Subcutaneous abdominal adipose tissue (tissue), 5 donors: ENCODE data around the gene HDAC7.

Source experiments
- H3K27ac ChIP-seq: one replicate; pipeline ENCODE4 v1.7.0; 2013; ENCODE audit warnings: low read depth, mild to moderate bottlenecking, inconsistent platforms, low read length, moderate library complexity
- H3K27me3 ChIP-seq, 5 donors: one replicate each; pipeline ENCODE4 v1.7.0; 2013; ENCODE audit warnings: low read length in 5 of 5, inconsistent platforms in 1 of 5; ENCODE audit not compliant: control insufficient read depth in 5 of 5, insufficient read depth in 4 of 5
- H3K36me3 ChIP-seq, 5 donors: one replicate each; pipeline ENCODE4 v1.7.0; 2013; ENCODE audit warnings: low read length in 5 of 5; ENCODE audit not compliant: control insufficient read depth in 5 of 5, insufficient read depth in 5 of 5
- H3K4me1 ChIP-seq, 5 donors: one replicate each; pipeline ENCODE4 v1.7.0; 2013; ENCODE audit warnings: low read length in 5 of 5, mild to moderate bottlenecking in 3 of 5, moderate library complexity in 1 of 5; ENCODE audit not compliant: control insufficient read depth in 5 of 5, insufficient read depth in 5 of 5
- H3K4me3 ChIP-seq, 5 donors: one replicate each; pipeline ENCODE4 v1.7.0; 2013; ENCODE audit warnings: low read length in 5 of 5, low read depth in 1 of 5
- H3K9ac ChIP-seq, 5 donors: one replicate each; pipeline ENCODE4 v1.7.0; 2013; ENCODE audit warnings: low read length in 5 of 5, mild to moderate bottlenecking in 4 of 5, moderate library complexity in 3 of 5
- H3K9me3 ChIP-seq, 5 donors: one replicate each; pipeline ENCODE4 v1.7.0; 2013; ENCODE audit warnings: low read length in 5 of 5; ENCODE audit not compliant: control insufficient read depth in 5 of 5
- donor health status: healthy.
- donor health status: healthy.
- donor health status: healthy.
- donor health status: healthy.
- donor health status: healthy.

HDAC7 gene

DNA sequence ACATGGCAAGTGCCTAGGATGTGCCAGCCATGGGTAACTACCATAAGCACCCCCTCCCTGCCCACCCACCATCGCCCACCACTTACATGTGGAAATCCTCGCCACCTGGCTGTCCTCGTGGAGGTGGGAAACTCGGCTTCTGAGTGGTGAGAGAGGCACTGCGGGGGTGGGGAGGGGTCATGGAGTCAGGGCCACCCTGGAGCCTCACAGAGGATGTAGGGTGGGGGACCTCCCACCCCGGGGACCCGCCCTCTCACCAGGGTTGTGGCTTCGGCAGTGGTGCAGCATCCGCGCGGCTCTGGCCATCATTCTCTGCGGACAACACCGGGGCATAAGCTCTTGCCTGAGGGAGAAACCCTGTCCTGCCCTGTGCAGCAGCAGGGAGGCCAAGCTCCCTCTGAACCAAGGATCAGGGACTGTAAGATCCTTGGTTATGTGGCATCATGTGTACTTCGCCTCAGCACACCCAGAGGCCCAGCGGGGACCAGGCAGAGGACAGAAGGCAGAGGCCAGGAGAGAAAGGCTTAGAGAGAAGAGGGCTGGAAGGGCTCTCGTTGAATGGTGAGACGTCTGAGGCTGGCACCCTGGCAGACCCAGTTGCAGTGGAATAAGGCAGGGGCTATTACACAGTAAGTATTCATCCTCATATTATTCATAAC is 81.6 kb downstream of the HDAC7 start:
- Histone ChIP-seq H3K27me3 (peaks cover 0 to 1% (median 0%) of the 10 kb centered on the region in 5 donors), H3K4me3 (no peak overlapping the region), H3K27ac (peak overlapping the region; percentile 50), H3K4me1 (peaks cover 20 to 95% (median 60%) of the 10 kb centered on the region in 5 donors), H3K9ac (no peak overlapping the region), H3K36me3 (peaks cover 0 to 17% (median 5%) of the 10 kb centered on the region in 5 donors), H3K9me3 (no peaks in the 10 kb centered on the region)

- H3K4me3 ChIP-seq: peak overlapping the region in 3 of 5 donors; percentile 2 to 14 (median 11)
- peaks cover 0 to 17% (median 5%) of the 10 kb centered on the region in 5 donors for H3K36me3 ChIP-seq
- peak overlapping the region in 1 of 5 donors; percentile 6 for H3K9ac ChIP-seq
- peaks cover 20 to 96% (median 60%) of the 10 kb centered on the region in 5 donors for H3K4me1 ChIP-seq
- H3K9me3 ChIP-seq: no peaks in the 10 kb centered on the region
- peak overlapping the region; percentile 50 for H3K27ac ChIP-seq
- no peaks in the 10 kb centered on the region for H3K27me3 ChIP-seq
These were observed 82.6 kb downstream of the HDAC7 start for GRCh38 chr12:47736877-47737676.

DNA sequence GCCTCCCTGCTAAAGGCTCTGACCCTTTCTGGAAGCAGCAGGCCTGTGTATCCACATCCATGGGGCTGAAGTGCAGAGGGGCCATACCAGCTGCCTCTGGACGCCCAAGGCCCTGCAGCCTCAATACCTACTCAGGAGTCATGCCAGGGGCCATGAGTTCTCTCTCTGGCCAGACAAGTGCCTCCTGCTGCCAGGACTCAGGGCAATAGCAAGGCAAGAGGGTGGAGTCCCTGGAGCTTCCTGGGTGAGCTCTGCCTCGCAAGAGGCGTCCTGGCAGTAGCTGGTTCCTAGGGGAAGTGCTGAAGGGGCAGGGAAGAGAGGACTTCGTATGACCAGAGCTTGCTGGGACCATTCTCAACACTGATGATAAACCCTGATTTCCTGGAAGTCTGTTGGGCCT is 83.5 kb downstream of the HDAC7 start:
- H3K27ac ChIP-seq: peak overlapping the region; percentile 50

DNA sequence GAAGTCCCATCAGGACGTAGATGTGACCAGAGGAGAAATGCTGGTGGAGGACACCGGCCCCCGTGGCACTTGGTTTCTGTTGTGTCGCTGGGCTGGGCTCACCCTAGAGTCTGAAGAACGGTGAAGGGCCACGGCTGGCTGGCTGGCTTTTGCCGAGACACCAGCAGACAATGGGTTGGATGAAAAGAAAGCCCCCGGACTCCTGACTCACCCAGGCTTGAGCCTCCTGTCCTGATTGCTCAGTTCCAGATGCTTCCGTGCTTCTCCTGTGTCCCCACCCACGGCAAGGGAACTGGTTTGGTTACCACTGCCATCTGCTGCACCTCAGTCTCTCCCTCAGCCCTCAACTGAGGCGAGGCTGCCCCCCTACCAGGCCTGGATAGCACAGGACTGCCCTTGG is 84.1 kb downstream of the HDAC7 start:
- Histone ChIP-seq H3K4me1 (peaks cover 20 to 88% (median 53%) of the 10 kb centered on the region in 5 donors), H3K27ac (peak overlapping the region; percentile 50), H3K27me3 (no peaks in the 10 kb centered on the region), H3K9ac (no peak overlapping the region), H3K4me3 (no peak overlapping the region), H3K36me3 (peaks cover 0 to 17% (median 5%) of the 10 kb centered on the region in 5 donors), H3K9me3 (no peaks in the 10 kb centered on the region)

More for the DNA sequence above, 83.5 kb downstream of the HDAC7 start:
- Histone ChIP-seq H3K9me3 (no peaks in the 10 kb centered on the region), H3K27me3 (no peaks in the 10 kb centered on the region), H3K9ac (no peak overlapping the region), H3K4me3 (peak overlapping the region in 1 of 5 donors; percentile 14), H3K4me1 (peaks cover 20 to 92% (median 58%) of the 10 kb centered on the region in 5 donors), H3K36me3 (peaks cover 0 to 17% (median 5%) of the 10 kb centered on the region in 5 donors)

- H3K9me3 ChIP-seq: no peaks in the 10 kb centered on the region
- H3K27ac ChIP-seq: peak overlapping the region; percentile 50
- no peaks in the 10 kb centered on the region for H3K27me3 ChIP-seq
- H3K9ac ChIP-seq: peak overlapping the region in 2 of 5 donors; percentile 13 to 26
- H3K4me1 ChIP-seq: peaks cover 17 to 88% (median 50%) of the 10 kb centered on the region in 5 donors
- H3K4me3 ChIP-seq: no peak overlapping the region
- H3K36me3 ChIP-seq: peaks cover 0 to 14% (median 5%) of the 10 kb centered on the region in 5 donors
These were observed 84.8 kb downstream of the HDAC7 start for GRCh38 chr12:47734725-47735480.

GRCh38 chr12:47733142-47733541 is 86.6 kb downstream of the HDAC7 start:
- Histone ChIP-seq H3K9ac (no peak overlapping the region), H3K27ac (no peak overlapping the region), H3K4me3 (no peak overlapping the region), H3K36me3 (peaks cover 0 to 2% (median 0%) of the 10 kb centered on the region in 5 donors), H3K9me3 (no peaks in the 10 kb centered on the region), H3K4me1 (peaks cover 21 to 87% (median 52%) of the 10 kb centered on the region in 5 donors), H3K27me3 (no peaks in the 10 kb centered on the region)
